Left forelimb (tissue), 1 donor: ENCODE measurements around the gene PAX5.
A peak's percentile ranks its signal among the peaks of the same experiment; 100 is the strongest.

ENCODE experiments used
- DNase-seq: peaks from one replicate; pipeline ENCODE4 v3.0.0-alpha.2; 2018; ENCODE audit warnings: low spot score

The PAX5 gene

GRCh38 chr9:36902080-36902716 is 131.9 kb downstream of the PAX5 start:
- no peak for DNase-seq

- DNase-seq, result peak; percentile 17
Observed at GRCh38 chr9:36901528-36901927, 132.5 kb downstream of the PAX5 start.

- DNase-seq, result peak; percentile 33
Observed at GRCh38 chr9:36900856-36901220, 133.2 kb downstream of the PAX5 start.

GRCh38 chr9:36900136-36900855 is 133.8 kb downstream of the PAX5 start:
- no peak for DNase-seq

- no peak for DNase-seq
Observed at GRCh38 chr9:36899406-36899805, 134.7 kb downstream of the PAX5 start.

- DNase-seq, result peak; percentile 55
Observed at GRCh38 chr9:36898431-36899020, 135.5 kb downstream of the PAX5 start.

GRCh38 chr9:36897478-36897877 is 136.6 kb downstream of the PAX5 start:
- no peak for DNase-seq

- DNase-seq, result no peak
Observed at GRCh38 chr9:36897019-36897418, 137.0 kb downstream of the PAX5 start.

GRCh38 chr9:36896296-36896695 is 137.8 kb downstream of the PAX5 start:
- no peak for DNase-seq

GRCh38 chr9:36895744-36896260 is 138.3 kb downstream of the PAX5 start:
- no peak for DNase-seq

GRCh38 chr9:36894695-36895310 is 139.3 kb downstream of the PAX5 start:
- DNase-seq, result no peak

- no peak for DNase-seq
Observed at GRCh38 chr9:36893911-36894310, 140.2 kb downstream of the PAX5 start.

- no peak for DNase-seq
Observed at GRCh38 chr9:36893184-36893583, 140.9 kb downstream of the PAX5 start.

- no peak for DNase-seq
Observed at GRCh38 chr9:36892279-36892678, 141.8 kb downstream of the PAX5 start.

- DNase-seq, result no peak
Observed at GRCh38 chr9:36891341-36891811, 142.7 kb downstream of the PAX5 start.

GRCh38 chr9:36889844-36890243 is 144.2 kb downstream of the PAX5 start:
- DNase-seq, result no peak

- no peak for DNase-seq
Observed at GRCh38 chr9:36888551-36888950, 145.5 kb downstream of the PAX5 start.

- no peak for DNase-seq
Observed at GRCh38 chr9:36884721-36885120, 149.3 kb downstream of the PAX5 start.

GRCh38 chr9:36882594-36882993 is 151.5 kb downstream of the PAX5 start:
- DNase-seq, result no peak

- no peak for DNase-seq
Observed at GRCh38 chr9:36881743-36882441, 152.2 kb downstream of the PAX5 start.

- no peak for DNase-seq
Observed at GRCh38 chr9:36881316-36881715, 152.8 kb downstream of the PAX5 start.

- DNase-seq, result no peak
Observed at GRCh38 chr9:36880075-36880474, 154.0 kb downstream of the PAX5 start.
